Sigmoid colon (tissue), 7 donors: ENCODE data around the gene ASB16. TPM values are rescaled to one million over a fixed set of nuclear protein-coding genes. Genes with fewer than 3 reads are reported as not detected.

ENCODE experiments used
- DNase-seq: peaks from one replicate; pipeline ENCODE4 v3.0.0-alpha.2; 2019
- H3K27ac ChIP-seq, 4 donors: fragments of 200-600 bp; sonication (generic); one replicate each; pipeline ENCODE4 v1.5.1; 2016 to 2019; ENCODE audit warnings: mild to moderate bottlenecking in 1 of 4
- H3K27me3 ChIP-seq, 3 donors: fragments of 200-600 bp; sonication (generic); one replicate each; pipeline ENCODE4 v1.5.1; 2019; ENCODE audit warnings: mild to moderate bottlenecking in 1 of 3
- H3K36me3 ChIP-seq, 4 donors: fragments of 200-600 bp; sonication (generic); one replicate each; pipeline ENCODE4 v1.5.1; 2016 to 2019
- H3K4me1 ChIP-seq, 4 donors: fragments of 200-600 bp; sonication (generic); one replicate each; pipeline ENCODE4 v1.5.1; 2017 to 2019
- H3K4me3 ChIP-seq, 4 donors: fragments of 200-600 bp; sonication (generic); one replicate each; pipeline ENCODE4 v1.5.1; 2017 to 2019; ENCODE audit warnings: mild to moderate bottlenecking in 2 of 4, moderate library complexity in 1 of 4
- H3K9me3 ChIP-seq, 4 donors: fragments of 200-600 bp in 3 of 4; sonication (generic) in 3 of 4; one replicate each; pipeline versions ENCODE4 v1.5.1 to v1.6.1; 2013 to 2019
- EP300 ChIP-seq, 4 donors: sonication (generic); formaldehyde crosslinking; IDR thresholded peaks; one replicate each; pipeline ENCODE4 v1.6.1; 2017; ENCODE audit warnings: antibody characterized with exemption in 4 of 4
- POLR2A ChIP-seq, 2 donors: fragments of 450-650 bp; IDR thresholded peaks; one replicate each; pipeline ENCODE4 v1.6.1; 2016; ENCODE audit warnings: antibody characterized with exemption in 2 of 2, mild to moderate bottlenecking in 2 of 2, moderate library complexity in 2 of 2
- POLR2AphosphoS5 ChIP-seq, 4 donors: sonication (generic); formaldehyde crosslinking; IDR thresholded peaks; one replicate each; pipeline ENCODE4 v1.6.1; 2017; ENCODE audit warnings: antibody characterized with exemption in 4 of 4
- WGBS, 2 donors: extraction: QIAGEN DNeasy Blood & Tissue Kit; methylation state at CpG; one replicate each; pipeline ENCODE4 v1.1.7; 2013; 5-methylcytosine and 5-hydroxymethylcytosine counted together
- intact Hi-C: fragments of 100-400 bp; cut with DNase I; formaldehyde crosslinking; loops from one replicate; pipeline ENCODE4 v1.15.1; 2023
- polyA plus RNA-seq, 3 donors: library from polyadenylated mRNA; stranded (reverse); fragments of 200-250 nt; gene quantifications; one replicate each; pipeline ENCODE4 v1.2.3, GENCODE V29; 2013
- total RNA-seq, 4 donors: library from RNA; depleted of rRNA; stranded (reverse); fragments of >200 nt; gene quantifications; one replicate each; pipeline ENCODE4 v1.1.0, GENCODE V29; 2016
- TF ChIP-seq, protein P1 (sequence below), 4 experiments: fragments of 450-650 bp in 3 of 4; fragments of 200-600 bp in 1 of 4; IDR thresholded peaks; one replicate each; pipeline ENCODE4 v1.5.1; 2016 to 2019; ENCODE audit warnings: antibody characterized with exemption in 4 of 4, mild to moderate bottlenecking in 3 of 4, moderate library complexity in 2 of 4
- donor health status: healthy with polysubstance abuse.
- donor health status: Bipolar disorder and iron deficiency.
- donor health status: healthy.

Gene ASB16, protein sequence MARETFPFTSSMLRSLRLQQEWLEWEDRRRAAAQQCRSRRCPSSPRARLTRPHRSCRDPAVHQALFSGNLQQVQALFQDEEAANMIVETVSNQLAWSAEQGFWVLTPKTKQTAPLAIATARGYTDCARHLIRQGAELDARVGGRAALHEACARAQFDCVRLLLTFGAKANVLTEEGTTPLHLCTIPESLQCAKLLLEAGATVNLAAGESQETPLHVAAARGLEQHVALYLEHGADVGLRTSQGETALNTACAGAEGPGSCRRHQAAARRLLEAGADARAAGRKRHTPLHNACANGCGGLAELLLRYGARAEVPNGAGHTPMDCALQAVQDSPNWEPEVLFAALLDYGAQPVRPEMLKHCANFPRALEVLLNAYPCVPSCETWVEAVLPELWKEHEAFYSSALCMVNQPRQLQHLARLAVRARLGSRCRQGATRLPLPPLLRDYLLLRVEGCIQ
- total RNA-seq (1 to 10 TPM in 3 of 4 donors, under 1 TPM in 1; 0.82 to 4.2 (median 1.6) TPM), polyA plus RNA-seq (under 1 TPM in 1 of 3 donors, not detected in 2; 0.19 TPM)

DNA sequence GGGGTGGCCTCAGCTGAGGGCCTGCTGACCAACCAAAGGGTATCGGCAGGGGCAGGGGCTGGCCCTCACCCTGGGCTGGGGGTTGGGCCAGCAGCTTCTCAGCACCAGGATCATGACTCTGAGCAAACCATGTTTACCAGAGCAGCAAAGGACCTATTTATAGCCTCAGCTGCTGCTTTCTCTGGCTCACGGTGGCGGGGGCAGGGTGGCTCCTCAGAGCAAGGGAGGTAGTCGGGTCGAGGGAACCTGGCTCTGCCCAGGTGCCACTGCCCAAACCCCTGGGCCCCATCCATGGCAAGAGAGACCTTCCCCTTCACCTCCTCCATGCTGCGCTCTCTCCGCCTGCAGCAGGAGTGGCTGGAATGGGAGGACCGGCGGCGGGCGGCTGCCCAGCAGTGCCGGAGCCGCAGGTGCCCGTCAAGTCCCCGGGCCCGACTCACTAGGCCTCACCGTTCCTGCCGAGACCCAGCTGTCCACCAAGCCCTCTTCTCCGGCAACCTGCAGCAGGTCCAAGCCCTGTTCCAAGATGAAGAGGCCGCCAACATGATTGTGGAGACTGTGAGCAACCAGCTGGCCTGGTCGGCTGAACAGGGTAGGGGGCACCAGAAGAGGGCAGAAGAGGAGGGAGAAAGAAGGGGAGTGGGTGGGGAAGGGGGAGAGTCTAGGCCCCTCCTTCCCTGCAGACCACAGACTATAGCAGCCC is at the start of gene ASB16:
TSS of gene ASB16 (plus strand) at position 206 of the 703 bp plus-strand sequence. CDS start at position 292, 86 bp downstream.
- no peak for TF ChIP-seq POLR2A (IDR thresholded peaks at IDR 0.05)
- TF ChIP-seq POLR2AphosphoS5 (IDR thresholded peaks at IDR 0.05) = peak in 3 of 4 donors; percentile 48 to 65 (median 52)
- TF ChIP-seq EP300 (IDR thresholded peaks at IDR 0.05) = peak in 1 of 4 donors; percentile 68
- Histone ChIP-seq H3K27ac (peak within 1 kb of the TSS; percentile 79 to 90 (median 84)), H3K36me3 (no peaks in the 10 kb centered on the region), H3K9me3 (no peaks in the 10 kb centered on the region), H3K4me3 (peak within 1 kb of the TSS; percentile 31 to 55 (median 48)), H3K4me1 (peaks cover 0 to 32% (median 23%) of the 10 kb centered on the region in 4 donors), H3K27me3 (no peaks in the 10 kb centered on the region)
- WGBS, 2 donors = 35 to 43% methylated on average over 21 of the region's 21 CpGs
- intact Hi-C loops = no loop called here
- no peak for DNase-seq

DNA sequence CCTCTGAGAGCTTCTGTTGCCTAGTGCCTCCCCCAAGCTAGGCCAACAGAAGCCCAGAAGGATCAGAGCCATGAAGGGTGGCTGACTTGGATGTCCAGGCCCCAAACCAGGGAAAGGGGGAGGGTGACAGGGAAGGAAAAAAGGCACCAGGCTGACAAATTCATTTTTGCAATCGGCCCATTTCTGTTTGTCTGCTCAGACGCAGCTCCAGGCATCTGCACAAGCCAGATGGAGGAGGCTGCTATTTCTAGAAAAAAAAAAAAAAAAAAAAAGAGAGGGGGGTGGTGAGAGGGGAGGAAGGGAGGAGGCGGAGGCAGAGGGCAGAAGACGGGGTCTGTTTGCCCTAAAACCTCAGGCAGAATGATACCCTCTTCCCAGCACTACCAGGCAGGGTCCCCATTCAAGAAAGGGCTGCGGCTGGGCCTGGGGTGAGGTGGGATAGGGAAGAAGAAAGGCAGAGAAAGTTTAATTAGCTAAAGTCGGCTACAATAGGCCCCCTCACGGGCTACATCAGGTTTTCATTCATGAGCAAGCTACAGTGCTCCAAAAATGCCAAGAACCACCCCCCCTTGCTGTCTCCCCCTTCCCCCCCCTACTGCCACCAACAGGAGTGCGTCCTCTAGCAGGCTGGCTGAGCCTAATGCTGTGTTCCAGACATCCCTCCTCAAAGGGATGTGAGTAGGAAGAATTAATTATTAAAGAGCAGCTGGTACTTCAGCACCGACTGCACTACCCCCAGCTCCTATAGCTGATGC is 49.5 kb upstream of the ASB16 start:
- no peak for DNase-seq
- Histone ChIP-seq H3K27me3 (no peaks in the 10 kb centered on the region), H3K4me3 (peak overlapping the region in 1 of 4 donors; percentile 96), H3K27ac (peak overlapping the region in 3 of 4 donors; percentile 93 to 94 (median 93)), H3K9me3 (no peaks in the 10 kb centered on the region), H3K4me1 (peaks cover 0 to 68% (median 51%) of the 10 kb centered on the region in 4 donors), H3K36me3 (peaks cover 0 to 12% (median 6%) of the 10 kb centered on the region in 4 donors)
- intact Hi-C loops = loop anchor here (5.0 kb wide), 2 partner anchors 66 to 214 kb away; partner anchors contain the start of genes MPP2 and TMUB2
- WGBS, 2 donors = 70 to 76% methylated on average over 9 of the region's 9 CpGs
- TF ChIP-seq, protein P1, sequence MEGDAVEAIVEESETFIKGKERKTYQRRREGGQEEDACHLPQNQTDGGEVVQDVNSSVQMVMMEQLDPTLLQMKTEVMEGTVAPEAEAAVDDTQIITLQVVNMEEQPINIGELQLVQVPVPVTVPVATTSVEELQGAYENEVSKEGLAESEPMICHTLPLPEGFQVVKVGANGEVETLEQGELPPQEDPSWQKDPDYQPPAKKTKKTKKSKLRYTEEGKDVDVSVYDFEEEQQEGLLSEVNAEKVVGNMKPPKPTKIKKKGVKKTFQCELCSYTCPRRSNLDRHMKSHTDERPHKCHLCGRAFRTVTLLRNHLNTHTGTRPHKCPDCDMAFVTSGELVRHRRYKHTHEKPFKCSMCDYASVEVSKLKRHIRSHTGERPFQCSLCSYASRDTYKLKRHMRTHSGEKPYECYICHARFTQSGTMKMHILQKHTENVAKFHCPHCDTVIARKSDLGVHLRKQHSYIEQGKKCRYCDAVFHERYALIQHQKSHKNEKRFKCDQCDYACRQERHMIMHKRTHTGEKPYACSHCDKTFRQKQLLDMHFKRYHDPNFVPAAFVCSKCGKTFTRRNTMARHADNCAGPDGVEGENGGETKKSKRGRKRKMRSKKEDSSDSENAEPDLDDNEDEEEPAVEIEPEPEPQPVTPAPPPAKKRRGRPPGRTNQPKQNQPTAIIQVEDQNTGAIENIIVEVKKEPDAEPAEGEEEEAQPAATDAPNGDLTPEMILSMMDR (IDR thresholded peaks at IDR 0.05) = no peak
- TF ChIP-seq POLR2A (IDR thresholded peaks at IDR 0.05) (no peak), POLR2AphosphoS5 (IDR thresholded peaks at IDR 0.05) (no peak), EP300 (IDR thresholded peaks at IDR 0.05) (no peak)

DNA sequence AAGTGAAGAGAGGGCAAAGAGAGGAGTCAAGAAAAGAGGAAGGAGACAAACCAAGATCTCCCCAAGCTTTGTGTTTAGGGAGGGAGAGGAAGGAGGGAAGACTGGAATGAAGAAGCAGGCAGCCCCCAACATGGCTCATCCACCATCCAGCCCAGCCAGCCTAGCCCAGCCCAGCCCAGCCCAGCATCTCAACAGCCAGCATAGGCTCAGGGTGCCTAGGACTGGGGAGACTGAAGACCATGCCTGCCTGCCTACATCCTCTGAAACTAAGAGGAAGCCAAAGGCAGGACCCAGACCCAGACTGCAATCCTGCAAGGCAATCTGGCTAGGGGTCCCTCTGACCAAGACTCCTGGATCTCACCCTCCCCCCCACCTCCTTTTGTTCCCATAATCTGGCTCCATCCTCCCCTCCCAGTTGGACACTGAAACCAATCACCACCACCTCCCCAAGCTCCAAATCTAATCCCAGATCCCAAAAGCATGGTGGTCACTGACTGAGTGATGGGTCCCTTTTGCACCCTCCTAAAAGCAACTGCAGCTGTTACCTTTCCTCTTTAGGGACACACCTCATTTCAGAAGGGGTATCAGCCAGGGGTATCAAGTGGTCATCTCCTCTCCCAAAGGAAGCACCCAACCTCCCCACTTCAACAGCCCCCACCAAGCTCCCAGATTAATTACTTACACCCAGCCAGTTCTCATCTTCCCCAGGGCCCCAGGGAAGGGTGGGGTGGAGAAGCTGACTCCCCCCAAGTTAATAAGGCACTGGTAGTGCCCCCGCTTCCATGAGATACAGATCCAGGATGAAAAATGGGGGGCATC is 48.3 kb upstream of the ASB16 start:
- TF ChIP-seq EP300 (IDR thresholded peaks at IDR 0.05) (no peak), POLR2A (IDR thresholded peaks at IDR 0.05) (no peak), POLR2AphosphoS5 (IDR thresholded peaks at IDR 0.05) (no peak)
- TF ChIP-seq, protein P1 (IDR thresholded peaks at IDR 0.05) = no peak
- WGBS, 2 donors = 56 to 71% methylated on average over 1 of the region's 1 CpG
- Histone ChIP-seq H3K27me3 (no peaks in the 10 kb centered on the region), H3K9me3 (no peaks in the 10 kb centered on the region), H3K4me3 (peak overlapping the region; percentile 82 to 97 (median 96)), H3K4me1 (peaks cover 0 to 62% (median 50%) of the 10 kb centered on the region in 4 donors), H3K27ac (peak overlapping the region; percentile 93 to 95 (median 94)), H3K36me3 (peaks cover 0 to under 1% (median 0%) of the 10 kb centered on the region in 4 donors)
- intact Hi-C loops = loop anchor here (2.0 to 5.0 kb wide), 3 partner anchors 51 to 215 kb away; partner anchors contain the start of genes G6PC3, MPP2 and TMUB2
- no peak for DNase-seq

DNA sequence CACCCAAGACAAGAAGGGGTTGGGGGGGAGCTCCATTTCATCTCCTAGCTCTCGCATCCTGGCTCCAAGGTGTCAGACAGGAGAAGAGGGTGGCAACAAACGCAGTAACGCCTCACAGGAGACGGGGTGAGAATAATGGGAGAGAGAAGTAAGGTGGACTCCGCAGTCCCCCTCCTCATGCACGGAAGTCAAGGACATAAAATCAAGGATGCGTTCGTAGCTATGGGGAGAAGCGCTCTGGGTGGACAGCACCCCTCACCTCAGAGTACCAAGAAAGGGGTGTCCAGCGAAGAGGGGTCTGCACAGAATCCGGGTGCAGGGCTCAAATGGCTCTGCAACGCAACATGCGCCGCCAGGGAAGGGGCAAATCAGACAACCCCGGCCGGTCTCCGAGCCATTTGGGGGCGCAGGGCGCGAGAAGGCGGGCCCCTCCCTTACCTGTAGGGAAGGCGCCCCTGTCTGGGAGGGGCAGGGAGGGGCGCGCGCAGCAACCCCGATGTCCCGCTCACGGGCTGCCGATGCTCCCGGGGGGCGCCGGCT is 47.6 kb upstream of the ASB16 start:
- H3K4me1 ChIP-seq = peaks cover 0 to 61% (median 50%) of the 10 kb centered on the region in 4 donors
- WGBS, 2 donors = 2% methylated on average over 32 of the region's 32 CpGs
- H3K27ac ChIP-seq = peak overlapping the region; percentile 93 to 95 (median 94)
- H3K9me3 ChIP-seq = no peaks in the 10 kb centered on the region
- no peaks in the 10 kb centered on the region for H3K27me3 ChIP-seq
- intact Hi-C loops = loop anchor here (2.0 to 5.0 kb wide), 3 partner anchors 52 to 216 kb away; partner anchors contain the start of genes G6PC3, MPP2 and TMUB2
- H3K4me3 ChIP-seq = peak overlapping the region; percentile 82 to 97 (median 96)
- no peaks in the 10 kb centered on the region for H3K36me3 ChIP-seq
- no peak for DNase-seq
- TF ChIP-seq EP300 (IDR thresholded peaks at IDR 0.05) (no peak), POLR2AphosphoS5 (IDR thresholded peaks at IDR 0.05) (no peak), POLR2A (IDR thresholded peaks at IDR 0.05) (no peak)
- TF ChIP-seq, protein P1 (IDR thresholded peaks at IDR 0.05) = no peak
